GM18907 (cell line): ENCODE data around the gene CALHM1.
"Not testable (repeated sequence)": the region's sequence is repeated elsewhere in the genome, so short reads cannot be mapped to it uniquely, and the experiment has no call there.

Experiments used
- ATAC-seq: cut with Tn5 transposase; IDR thresholded peaks from one replicate; pipeline ENCODE4 v1.9.1; 2021; ENCODE audit warnings: mild to moderate bottlenecking, moderate library complexity; ENCODE audit not compliant: unreplicated experiment

The CALHM1 gene

DNA sequence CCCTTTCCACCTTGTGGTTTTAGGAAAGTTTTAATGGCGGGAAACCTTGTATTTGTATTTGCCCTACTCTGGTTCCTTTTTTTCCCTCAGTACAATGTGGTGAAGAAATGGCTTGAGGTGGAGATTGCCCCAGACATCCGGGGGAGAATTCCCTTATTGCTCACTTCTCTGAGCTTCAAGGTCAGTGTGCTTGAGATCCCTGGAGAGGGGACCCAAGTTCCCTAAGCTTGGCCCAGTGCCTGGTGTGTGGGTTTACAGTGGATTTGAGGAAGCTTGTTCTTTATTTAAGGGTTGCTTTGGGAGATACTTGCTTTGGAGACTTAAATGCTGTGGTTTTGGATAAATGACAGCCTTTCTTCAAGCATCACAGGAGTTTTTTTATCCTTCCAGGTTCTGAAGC, 24.8 kb downstream of the CALHM1 start:
- ATAC-seq = no peak

- ATAC-seq = no peak
Measured at GRCh38 chr10:103431902-103432301, 26.8 kb downstream of the CALHM1 start.

- ATAC-seq = no peak
Measured at GRCh38 chr10:103429647-103430046, 29.1 kb downstream of the CALHM1 start.

DNA sequence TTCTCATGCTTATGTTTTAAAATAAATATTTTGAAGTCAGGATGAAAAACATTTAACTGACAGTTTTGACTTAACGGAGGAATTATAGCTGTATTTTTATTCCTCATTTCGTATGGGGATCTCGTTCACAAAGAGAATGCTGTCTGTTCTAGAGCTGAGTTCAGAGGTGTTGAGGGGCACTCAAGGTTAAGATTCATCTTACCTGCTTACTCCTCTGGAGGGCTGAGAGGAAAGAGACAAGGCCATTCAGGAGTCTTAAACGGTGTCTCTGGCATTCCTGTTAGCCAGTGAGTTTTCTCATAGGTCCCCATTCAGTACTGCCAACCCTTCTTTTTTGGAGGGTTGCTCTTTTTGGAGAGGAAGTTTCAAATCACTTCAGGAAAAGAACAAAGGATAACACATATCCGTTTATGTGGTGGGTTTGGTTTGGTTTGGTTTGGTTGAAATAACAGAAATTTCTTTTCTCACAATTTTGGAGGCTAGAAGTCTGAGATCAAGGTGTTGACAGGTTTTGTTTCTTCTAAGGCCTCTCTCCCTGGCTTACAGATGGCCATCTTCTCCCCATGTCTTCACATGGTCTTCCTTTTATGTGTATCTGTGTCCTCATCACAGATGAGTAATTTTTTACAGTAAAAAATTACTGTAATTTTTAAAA, 29.6 kb downstream of the CALHM1 start:
- ATAC-seq = no peak

DNA sequence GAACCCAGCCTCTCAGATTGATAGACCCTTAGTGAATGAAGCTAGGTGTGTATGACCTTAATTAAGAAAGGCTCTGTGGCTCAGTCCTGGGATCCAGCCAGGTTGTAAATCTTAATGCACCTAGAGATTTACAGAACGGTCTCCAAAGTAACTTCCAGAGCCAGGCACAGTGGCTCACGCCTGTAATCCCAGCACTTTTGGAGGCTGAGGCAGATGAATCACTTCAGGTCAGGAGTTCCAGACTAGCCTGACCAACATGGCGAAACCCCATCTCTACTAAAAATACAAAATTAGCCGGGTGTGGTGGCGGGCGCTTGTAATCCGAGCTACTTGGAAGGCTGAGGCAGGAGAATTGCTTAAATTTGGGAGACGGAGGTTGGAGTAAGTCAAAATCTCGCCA, 30.8 kb downstream of the CALHM1 start:
- no peak for ATAC-seq

GRCh38 chr10:103423748-103424147, 35.0 kb downstream of the CALHM1 start:
- ATAC-seq = no peak

DNA sequence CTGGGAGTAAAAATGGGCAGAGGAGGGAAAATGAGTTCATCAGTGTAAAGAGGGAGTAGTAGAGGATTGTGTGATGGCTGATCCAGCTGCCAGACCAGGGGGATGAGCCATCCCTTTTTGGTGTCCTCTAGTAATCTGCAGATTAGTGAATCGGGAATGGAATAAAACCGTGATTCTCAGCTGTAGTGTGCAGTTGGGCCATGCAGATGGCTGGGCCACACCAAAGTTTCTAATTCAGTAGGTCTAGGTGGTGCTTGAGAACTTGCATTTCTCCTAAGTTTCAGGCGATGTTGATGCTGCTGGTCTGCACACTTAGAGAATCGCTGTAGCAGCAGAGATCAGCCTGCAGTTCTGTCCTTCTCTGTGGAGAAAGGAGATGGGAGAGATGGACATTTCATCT, 39.6 kb downstream of the CALHM1 start:
- no peak for ATAC-seq

DNA sequence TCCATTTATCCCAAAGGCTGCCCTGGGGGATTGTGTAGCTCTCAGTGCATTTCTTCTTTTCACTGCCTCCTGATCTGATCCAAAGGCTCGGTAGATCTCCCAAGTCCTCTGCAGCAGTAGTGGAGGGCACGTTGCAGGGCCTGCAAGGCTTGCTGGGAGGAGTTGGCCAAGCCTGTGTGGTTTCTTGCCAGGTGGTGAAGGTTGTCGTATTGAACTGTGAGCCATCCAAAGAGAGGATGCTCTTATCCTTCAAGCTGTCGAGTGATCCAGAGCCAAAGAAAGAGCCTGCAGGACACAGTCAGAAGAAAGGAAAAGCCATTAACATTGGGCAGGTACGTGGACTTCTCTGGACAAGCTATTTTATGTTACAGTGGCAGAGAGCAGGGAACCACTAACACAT, 41.1 kb downstream of the CALHM1 start:
- ATAC-seq = no peak

DNA sequence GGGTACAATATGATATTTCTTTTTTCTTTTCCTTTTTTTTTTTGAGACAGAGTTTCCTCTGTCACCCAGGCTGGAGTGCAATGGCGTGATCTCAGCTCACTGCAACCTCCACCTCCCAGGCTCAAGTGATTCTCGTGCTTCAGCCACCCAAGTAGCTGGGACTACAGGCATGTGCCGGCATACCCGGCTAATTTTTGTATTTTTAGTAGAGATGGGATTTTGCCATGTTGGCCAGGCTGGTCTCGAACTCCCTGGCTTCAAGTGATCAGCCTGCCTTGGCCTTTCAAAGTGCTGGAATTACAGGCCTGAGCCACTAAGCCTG, 41.6 kb downstream of the CALHM1 start:
- ATAC-seq = not testable (repeated sequence)

- no peak for ATAC-seq
Measured at GRCh38 chr10:103416436-103417147, 42.1 kb downstream of the CALHM1 start.

DNA sequence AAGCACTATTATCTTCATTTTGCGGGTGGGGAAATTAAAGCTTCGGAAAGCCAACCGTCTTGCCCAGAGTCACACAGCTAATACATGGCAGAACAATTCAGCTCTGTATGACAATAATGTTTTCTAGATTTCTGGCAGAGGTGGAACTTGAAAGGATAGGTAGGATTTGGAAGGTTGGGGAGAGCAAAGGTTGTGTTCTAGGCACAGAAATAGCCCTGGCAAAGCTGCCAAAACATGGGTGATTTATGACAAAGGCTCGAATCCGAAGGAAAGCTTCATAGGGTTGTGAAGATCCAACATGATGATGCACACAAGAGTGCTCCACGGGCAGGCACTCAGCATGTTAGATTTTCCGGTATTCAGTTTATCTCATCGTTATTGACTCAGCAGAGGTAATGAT, 43.1 kb downstream of the CALHM1 start:
- ATAC-seq = no peak

DNA sequence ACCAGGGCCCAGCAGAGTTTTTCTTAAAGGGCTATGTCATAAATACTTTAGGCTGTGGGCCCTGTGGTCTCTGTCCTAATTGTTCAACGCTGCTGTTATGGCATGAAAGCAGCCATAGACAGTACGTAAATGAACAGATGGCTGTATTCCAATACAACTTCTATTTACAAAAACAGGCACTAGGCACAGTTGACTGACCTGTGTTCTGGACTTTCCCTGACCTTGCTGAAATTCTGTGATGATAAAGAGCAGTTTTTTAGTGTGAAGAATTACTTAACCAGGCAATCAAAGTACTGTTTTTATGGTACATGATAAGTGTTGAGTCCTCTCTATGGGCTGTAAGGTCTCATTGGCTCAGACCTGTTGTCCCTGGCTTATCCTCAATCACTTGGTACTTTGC, 45.1 kb downstream of the CALHM1 start:
- no peak for ATAC-seq
